Thoracic aorta (tissue), 2 donors: ENCODE measurements around the gene UBALD1. TPM values are rescaled to one million over a fixed set of nuclear protein-coding genes. Genes with fewer than 3 reads are reported as not detected.

Experiments
- ATAC-seq: fragments of 150-250 bp; one replicate; pipeline ENCODE4 v1.8.0; 2017; ENCODE audit warnings: low read depth; ENCODE audit not compliant: insufficient number of reproducible peaks, low FRiP score
- DNase-seq: peaks from one replicate; pipeline ENCODE4 v3.0.0-alpha.2; 2020; ENCODE audit warnings: low spot score
- H3K27ac ChIP-seq, 2 donors: fragments of 200-600 bp; sonication (generic); 1 replicate in 1 of 2; 2 replicates in 1 of 2; pipeline ENCODE4 v1.5.1; 2016; ENCODE audit warnings: mild to moderate bottlenecking in 2 of 2, moderate library complexity in 2 of 2
- H3K27me3 ChIP-seq: fragments of 200-600 bp; sonication (generic); replicated peaks from 2 replicates; pipeline ENCODE4 v1.6.0; 2016; ENCODE audit warnings: mild to moderate bottlenecking; ENCODE audit not compliant: insufficient read depth
- H3K36me3 ChIP-seq: fragments of 200-600 bp; sonication (generic); one replicate; pipeline ENCODE4 v1.5.1; 2016
- H3K4me1 ChIP-seq, 2 donors: fragments of 200-600 bp; sonication (generic); 1 replicate in 1 of 2; 2 replicates in 1 of 2; pipeline versions ENCODE4 v1.5.1 to v1.6.0; 2016; ENCODE audit warnings: low read depth in 2 of 2, mild to moderate bottlenecking in 1 of 2; ENCODE audit not compliant: control insufficient read depth in 1 of 2
- H3K4me3 ChIP-seq: fragments of 200-600 bp; sonication (generic); 2 replicates; pipeline ENCODE4 v1.5.1; 2016; ENCODE audit warnings: mild to moderate bottlenecking
- H3K9me3 ChIP-seq: fragments of 200-600 bp; sonication (generic); 2 replicates; pipeline ENCODE4 v1.5.1; 2016
- total RNA-seq, 2 donors: library from RNA; depleted of rRNA; stranded (reverse); fragments of >200 nt; gene quantifications; one replicate each; pipeline versions ENCODE4 v1.1.0 to v1.2.3, GENCODE V29; 2016
- TF ChIP-seq, protein P1 (sequence below): fragments of 200-600 bp; sonication (generic); IDR thresholded peaks from one replicate; pipeline ENCODE4 v1.5.1; 2019; ENCODE audit warnings: antibody characterized with exemption

Gene UBALD1
- total RNA-seq, 2 donors from 2014 or later = 23.8 to 23.9 TPM

DNA sequence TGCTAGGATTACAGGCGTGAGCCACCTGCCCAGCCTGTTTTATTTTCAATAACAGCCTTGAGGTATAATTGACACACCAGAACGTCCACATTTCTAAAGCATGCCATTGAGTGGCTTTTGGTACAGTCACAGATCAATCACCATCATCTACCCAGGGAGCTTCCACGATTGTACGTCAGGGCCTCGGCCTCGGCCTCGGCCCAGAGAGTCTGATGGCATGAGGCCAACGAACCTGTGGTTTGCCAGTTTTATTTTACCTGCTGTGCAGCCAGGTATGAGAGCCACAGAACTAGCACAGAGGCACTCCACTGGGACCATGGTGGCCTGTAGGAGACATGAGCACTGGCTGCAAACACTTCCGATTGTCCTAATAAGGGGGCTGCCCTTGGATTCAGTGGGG is 8.3 kb downstream of the UBALD1 start:
- no peaks in the 10 kb centered on the region for H3K9me3 ChIP-seq

DNA sequence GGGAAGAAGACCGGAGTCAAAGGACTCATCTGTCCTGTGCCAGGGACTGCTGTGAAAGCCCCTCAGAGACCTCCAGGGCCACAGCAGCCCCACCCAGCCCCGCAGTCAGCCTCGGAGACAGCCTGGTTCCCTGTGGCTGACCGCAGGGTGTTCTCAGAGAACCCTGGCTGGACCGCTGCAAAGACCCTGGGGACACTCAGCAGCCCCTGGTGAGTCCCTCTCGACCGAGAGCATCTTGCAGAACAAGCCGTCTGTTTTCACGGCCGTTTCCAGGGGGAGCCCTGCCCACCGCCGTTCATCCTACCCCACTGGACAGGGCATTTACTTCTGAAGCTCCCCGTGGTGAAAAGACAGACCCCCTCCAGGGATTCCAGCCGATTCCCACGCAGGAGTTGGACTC is 10.3 kb downstream of the UBALD1 start:
- Histone ChIP-seq H3K27me3 (no peaks in the 10 kb centered on the region), H3K4me3 (no peak overlapping the region), H3K4me1 (peaks cover 8 to 26% of the 10 kb centered on the region in 2 donors), H3K9me3 (no peaks in the 10 kb centered on the region), H3K27ac (no peak overlapping the region), H3K36me3 (peaks cover 7% of the 10 kb centered on the region)
- TF ChIP-seq, protein P1, sequence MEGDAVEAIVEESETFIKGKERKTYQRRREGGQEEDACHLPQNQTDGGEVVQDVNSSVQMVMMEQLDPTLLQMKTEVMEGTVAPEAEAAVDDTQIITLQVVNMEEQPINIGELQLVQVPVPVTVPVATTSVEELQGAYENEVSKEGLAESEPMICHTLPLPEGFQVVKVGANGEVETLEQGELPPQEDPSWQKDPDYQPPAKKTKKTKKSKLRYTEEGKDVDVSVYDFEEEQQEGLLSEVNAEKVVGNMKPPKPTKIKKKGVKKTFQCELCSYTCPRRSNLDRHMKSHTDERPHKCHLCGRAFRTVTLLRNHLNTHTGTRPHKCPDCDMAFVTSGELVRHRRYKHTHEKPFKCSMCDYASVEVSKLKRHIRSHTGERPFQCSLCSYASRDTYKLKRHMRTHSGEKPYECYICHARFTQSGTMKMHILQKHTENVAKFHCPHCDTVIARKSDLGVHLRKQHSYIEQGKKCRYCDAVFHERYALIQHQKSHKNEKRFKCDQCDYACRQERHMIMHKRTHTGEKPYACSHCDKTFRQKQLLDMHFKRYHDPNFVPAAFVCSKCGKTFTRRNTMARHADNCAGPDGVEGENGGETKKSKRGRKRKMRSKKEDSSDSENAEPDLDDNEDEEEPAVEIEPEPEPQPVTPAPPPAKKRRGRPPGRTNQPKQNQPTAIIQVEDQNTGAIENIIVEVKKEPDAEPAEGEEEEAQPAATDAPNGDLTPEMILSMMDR = no peak
- ATAC-seq = no peak
- no peak for DNase-seq

More for the DNA sequence above, 8.3 kb downstream of the UBALD1 start:
- DNase-seq (no peak), ATAC-seq (no peak)
- Histone ChIP-seq H3K27me3 (no peaks in the 10 kb centered on the region), H3K36me3 (peaks cover 12% of the 10 kb centered on the region), H3K27ac (no peak overlapping the region), H3K4me1 (peaks cover 4 to 24% of the 10 kb centered on the region in 2 donors), H3K4me3 (no peak overlapping the region)
- TF ChIP-seq, protein P1 = no peak

DNA sequence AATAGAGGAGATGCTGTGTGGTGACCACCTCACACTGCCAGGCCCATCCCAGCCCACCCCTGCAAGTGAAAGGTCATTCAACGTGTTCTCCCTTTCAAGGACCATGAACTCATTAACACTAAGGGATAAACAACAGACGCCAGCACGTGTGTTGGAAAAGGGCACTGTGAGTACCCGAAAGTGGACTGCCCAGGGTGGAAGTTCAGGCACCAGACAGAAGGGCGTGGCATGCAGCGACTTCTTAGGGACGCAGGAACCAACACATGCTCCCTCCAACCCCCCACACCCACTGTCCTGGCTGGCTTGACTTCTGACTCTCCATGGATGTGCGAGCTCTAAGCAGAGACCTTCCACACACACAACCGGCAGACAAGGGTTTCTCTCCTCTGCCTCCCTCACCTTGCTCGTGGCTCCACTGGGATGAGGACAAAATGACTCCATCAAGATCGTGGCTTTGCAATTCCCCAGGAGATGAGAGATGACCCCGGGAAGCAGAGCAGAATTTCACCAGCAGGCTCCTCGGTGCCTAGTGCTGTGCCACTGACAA is 11.0 kb downstream of the UBALD1 start:
- no peaks in the 10 kb centered on the region for H3K9me3 ChIP-seq
- ATAC-seq (no peak), DNase-seq (no peak)
- TF ChIP-seq, protein P1 = no peak
- H3K27ac ChIP-seq = no peak overlapping the region
- H3K36me3 ChIP-seq = peaks cover 7% of the 10 kb centered on the region
- no peaks in the 10 kb centered on the region for H3K27me3 ChIP-seq
- peaks cover 8 to 26% of the 10 kb centered on the region in 2 donors for H3K4me1 ChIP-seq
- H3K4me3 ChIP-seq = no peak overlapping the region

DNA sequence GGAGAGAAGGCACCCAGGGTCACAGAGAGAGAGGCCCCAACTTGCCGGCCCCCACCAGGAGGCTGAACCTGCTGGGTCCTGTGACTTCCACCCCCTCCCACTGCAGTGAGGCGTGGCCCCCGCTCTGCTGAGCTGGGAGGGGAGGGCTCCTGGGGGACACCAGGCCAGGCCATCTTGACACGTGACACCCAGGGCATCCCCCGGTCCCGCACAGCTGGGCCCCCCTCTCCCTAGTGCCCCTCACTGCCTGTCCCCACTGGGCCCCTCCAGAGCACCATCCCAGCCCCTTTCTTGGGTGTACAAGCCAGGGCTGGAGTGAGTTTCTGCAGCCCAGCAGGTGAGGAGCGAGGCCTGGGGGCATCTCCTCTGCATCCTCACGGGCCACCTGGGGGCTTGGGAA is 12.4 kb downstream of the UBALD1 start:
- no peak overlapping the region for H3K4me3 ChIP-seq
- no peaks in the 10 kb centered on the region for H3K9me3 ChIP-seq
- no peak overlapping the region for H3K27ac ChIP-seq
- H3K4me1 ChIP-seq = peaks cover 8 to 26% of the 10 kb centered on the region in 2 donors
- DNase-seq (no peak), ATAC-seq (no peak)
- no peaks in the 10 kb centered on the region for H3K36me3 ChIP-seq
- TF ChIP-seq, protein P1 = no peak
- no peaks in the 10 kb centered on the region for H3K27me3 ChIP-seq

DNA sequence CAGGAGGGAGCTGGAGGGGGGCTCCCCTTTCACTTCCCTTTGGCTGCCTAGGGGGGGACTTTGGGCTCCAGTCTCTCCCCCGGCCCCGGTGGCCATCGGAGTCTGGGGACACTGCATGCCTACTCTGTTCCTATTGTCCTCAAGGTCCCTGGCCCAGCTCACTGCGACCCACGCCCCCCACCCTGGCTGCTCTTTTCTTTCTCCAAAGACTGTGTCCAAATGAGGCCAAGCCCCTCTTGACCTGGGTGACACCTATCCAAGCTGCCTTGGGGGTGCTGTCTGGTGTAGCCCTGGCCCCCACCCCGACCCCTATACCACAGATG is 12.9 kb downstream of the UBALD1 start:
- no peak for ATAC-seq
- H3K4me3 ChIP-seq = no peak overlapping the region

More for the DNA sequence above, 12.9 kb downstream of the UBALD1 start:
- H3K36me3 ChIP-seq = no peaks in the 10 kb centered on the region
- H3K9me3 ChIP-seq = no peaks in the 10 kb centered on the region
- DNase-seq = no peak
- H3K27ac ChIP-seq = no peak overlapping the region
- TF ChIP-seq, protein P1 = no peak
- peaks cover 8 to 26% of the 10 kb centered on the region in 2 donors for H3K4me1 ChIP-seq
- H3K27me3 ChIP-seq = no peaks in the 10 kb centered on the region
